DMS 273 (cell line): ENCODE data around the gene DMRTC2.

Source experiments
- DNase-seq: peaks from one replicate; lab custom pipeline; 2025; ENCODE audit not compliant: unreplicated experiment; lab: John Stamatoyannopoulos, UW

The DMRTC2 gene

GRCh38 chr19:41887711-41888382 is 43.0 kb downstream of the DMRTC2 start:
- no peak for DNase-seq

- DNase-seq: no peak
These were observed 44.1 kb downstream of the DMRTC2 start for GRCh38 chr19:41888926-41889325.

GRCh38 chr19:41889896-41890295 is 45.1 kb downstream of the DMRTC2 start:
- no peak for DNase-seq

- DNase-seq: peak; percentile 53
These were observed 46.1 kb downstream of the DMRTC2 start for GRCh38 chr19:41890936-41891335.

- DNase-seq: peak; percentile 39
These were observed 47.5 kb downstream of the DMRTC2 start for GRCh38 chr19:41892173-41892902.

GRCh38 chr19:41893899-41894298 is 49.1 kb downstream of the DMRTC2 start:
- DNase-seq: peak; percentile 42

- DNase-seq: no peak
These were observed 49.5 kb downstream of the DMRTC2 start for GRCh38 chr19:41894350-41894749.

GRCh38 chr19:41895745-41896580 is 51.1 kb downstream of the DMRTC2 start:
- DNase-seq: peak; percentile 80

GRCh38 chr19:41896581-41896942 is 51.7 kb downstream of the DMRTC2 start:
- DNase-seq: no peak

GRCh38 chr19:41897181-41897580 is 52.3 kb downstream of the DMRTC2 start:
- no peak for DNase-seq

- DNase-seq: no peak
These were observed 53.0 kb downstream of the DMRTC2 start for GRCh38 chr19:41897820-41898219.

GRCh38 chr19:41898235-41898634 is 53.4 kb downstream of the DMRTC2 start:
- no peak for DNase-seq
